HG02970 (cell line): ENCODE data around the gene IP6K2.
"Not testable (repeated sequence)": the region's sequence is repeated elsewhere in the genome, so short reads cannot be mapped to it uniquely, and the experiment has no call there.

Experiments used
- ATAC-seq: cut with Tn5 transposase; IDR thresholded peaks from one replicate; pipeline ENCODE4 v1.9.1; 2021; ENCODE audit warnings: mild to moderate bottlenecking, moderate library complexity, moderate number of reproducible peaks; ENCODE audit not compliant: unreplicated experiment, low FRiP score

IP6K2 gene, protein sequence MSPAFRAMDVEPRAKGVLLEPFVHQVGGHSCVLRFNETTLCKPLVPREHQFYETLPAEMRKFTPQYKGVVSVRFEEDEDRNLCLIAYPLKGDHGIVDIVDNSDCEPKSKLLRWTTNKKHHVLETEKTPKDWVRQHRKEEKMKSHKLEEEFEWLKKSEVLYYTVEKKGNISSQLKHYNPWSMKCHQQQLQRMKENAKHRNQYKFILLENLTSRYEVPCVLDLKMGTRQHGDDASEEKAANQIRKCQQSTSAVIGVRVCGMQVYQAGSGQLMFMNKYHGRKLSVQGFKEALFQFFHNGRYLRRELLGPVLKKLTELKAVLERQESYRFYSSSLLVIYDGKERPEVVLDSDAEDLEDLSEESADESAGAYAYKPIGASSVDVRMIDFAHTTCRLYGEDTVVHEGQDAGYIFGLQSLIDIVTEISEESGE

DNA sequence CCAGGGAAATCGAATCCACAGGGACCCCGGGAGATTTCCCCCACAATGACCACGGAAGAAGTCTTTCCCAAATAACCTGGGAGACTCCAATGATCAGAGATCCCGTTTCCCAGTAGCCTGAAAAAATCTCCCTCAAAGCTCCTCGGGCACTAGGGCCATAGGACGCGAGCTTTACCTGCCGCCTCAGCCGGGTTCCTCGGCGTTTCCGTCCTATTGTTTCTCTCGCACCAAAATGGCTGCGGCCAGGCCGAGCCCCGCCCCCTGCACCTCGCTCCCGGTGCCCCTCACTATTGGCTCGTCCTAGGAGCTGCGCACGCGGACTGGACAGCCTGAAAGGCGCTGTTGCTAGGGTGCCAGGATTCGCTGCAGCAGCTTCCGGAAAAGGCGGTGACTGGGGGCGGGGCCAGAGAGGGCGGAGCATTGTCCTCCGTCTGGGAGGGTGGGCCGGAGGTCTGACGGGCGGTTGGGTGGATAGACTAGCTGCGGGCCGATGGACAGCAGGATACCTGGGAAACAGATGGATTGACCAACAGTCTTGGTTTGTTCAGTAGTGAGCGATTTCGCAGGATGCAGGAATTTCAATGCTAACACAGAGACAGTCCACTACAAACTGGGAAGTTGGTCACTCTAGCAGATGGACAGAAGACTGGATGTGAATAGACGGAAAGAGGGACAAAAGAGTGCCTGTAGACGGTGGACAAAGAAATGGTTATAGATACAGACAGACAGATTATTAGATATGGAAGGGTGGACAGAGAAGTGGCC, at the start of gene IP6K2:
IP6K2 (minus strand) TSS at position 240 of the 765 bp plus-strand sequence. CDS start 21,930 bp downstream, outside the sequence.
- ATAC-seq = peak; percentile 96

- no peak for ATAC-seq
Measured at GRCh38 chr3:48765376-48765775, 48.4 kb upstream of the IP6K2 start.

DNA sequence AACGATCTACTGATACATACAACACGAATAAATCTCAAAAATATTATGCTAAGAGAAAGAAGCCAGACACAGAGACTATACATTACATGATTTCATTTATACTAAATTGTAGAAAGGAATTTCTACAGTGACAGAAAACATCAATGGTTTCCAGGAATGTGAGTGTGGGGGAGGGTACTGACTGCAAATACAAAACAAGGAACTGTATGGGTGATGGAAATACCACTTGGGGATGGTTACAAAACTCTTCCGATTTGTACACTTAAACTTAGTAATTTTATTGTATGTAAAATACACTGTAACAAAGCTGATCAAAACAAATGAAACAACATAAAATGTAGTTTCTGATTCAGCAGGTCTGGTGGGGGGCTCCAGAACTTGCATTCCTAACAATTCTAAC, 45.8 kb upstream of the IP6K2 start:
- ATAC-seq = no peak

DNA sequence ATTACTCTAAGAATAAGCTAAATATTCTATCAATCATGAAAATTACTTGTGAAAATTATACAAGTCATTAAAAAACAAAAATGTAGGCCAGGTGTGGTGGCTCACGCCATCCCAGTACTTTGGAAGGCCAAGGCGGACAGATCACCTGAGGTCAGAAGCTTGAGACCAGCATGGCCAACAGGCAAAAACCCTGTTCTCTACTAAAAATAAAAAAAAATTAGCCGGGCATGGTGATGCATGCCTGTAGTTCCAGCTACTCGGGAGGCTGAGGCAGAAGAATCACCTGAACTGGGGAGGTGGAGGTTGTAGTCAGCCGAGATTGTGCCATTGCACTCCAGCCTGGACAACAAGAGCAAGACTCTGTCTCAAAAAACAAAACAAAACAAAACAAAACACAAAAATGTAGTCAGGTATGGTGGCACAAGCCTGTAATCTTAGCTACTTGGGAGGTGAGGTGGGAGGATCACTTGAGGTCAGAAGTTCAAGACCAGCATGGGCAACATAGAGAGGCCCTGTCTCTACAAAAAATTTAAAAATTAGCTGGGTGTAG, 43.0 kb upstream of the IP6K2 start:
- ATAC-seq = not testable (repeated sequence)

GRCh38 chr3:48759531-48759930, 42.5 kb upstream of the IP6K2 start:
- not testable (repeated sequence) for ATAC-seq

DNA sequence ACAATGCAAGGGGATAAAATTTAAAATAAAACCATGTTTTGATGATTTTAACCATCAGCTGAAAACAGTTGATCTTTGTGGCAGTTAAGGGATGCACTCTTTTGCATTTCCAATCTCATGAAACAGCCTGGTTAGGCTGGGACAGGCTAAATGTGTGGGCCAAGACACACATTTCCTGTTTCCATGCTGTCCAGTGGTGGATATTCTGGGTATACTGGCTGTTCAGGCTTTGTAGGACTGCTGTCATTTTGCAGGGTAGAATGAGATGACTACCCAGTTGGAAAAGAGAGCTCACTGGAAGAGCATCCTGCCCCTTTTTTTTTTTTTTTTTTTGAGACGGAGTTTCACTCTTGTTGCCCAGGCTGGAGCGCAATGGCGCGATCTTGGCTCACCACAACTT, 42.0 kb upstream of the IP6K2 start:
- no peak for ATAC-seq

DNA sequence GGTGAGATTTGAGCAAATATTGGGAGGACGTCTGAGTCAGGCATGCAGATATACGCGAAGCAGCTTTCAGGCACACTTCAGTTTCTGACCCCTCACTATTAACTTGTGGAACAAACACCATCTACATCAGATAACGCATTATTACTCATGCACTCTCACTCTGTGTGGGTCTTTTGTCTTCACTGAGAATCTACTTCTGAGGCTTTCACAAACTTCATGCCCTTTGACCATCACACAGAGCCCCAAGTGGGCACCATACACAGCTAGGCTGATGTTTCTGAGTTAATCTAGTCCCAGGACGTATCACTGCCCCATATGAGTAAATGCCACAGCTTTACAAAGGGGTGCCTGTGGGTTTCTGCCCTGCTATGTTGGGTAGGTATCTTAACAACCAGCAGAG, 39.6 kb upstream of the IP6K2 start:
- ATAC-seq = no peak

GRCh38 chr3:48750856-48751255, 33.8 kb upstream of the IP6K2 start:
- no peak for ATAC-seq

- no peak for ATAC-seq
Measured at GRCh38 chr3:48748754-48749153, 31.7 kb upstream of the IP6K2 start.

DNA sequence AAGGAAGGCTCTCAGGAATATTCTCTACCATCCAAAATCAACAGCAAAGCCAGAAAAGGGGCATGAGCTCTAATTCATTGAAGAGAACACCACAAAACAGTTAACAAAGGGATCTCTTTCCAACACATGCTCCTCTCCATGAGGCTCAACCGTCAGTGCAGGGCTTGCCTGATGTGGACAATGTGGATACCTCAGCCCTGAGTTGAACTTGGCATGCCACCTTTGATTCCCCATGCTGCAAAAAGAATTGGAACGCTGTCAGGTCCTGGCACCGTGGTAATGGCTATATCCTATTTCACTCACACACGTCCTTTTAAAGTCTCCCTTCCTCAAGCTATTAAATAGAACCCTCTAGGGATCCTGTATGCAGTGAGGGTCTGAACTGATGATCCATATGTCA, 30.7 kb upstream of the IP6K2 start:
- no peak for ATAC-seq

DNA sequence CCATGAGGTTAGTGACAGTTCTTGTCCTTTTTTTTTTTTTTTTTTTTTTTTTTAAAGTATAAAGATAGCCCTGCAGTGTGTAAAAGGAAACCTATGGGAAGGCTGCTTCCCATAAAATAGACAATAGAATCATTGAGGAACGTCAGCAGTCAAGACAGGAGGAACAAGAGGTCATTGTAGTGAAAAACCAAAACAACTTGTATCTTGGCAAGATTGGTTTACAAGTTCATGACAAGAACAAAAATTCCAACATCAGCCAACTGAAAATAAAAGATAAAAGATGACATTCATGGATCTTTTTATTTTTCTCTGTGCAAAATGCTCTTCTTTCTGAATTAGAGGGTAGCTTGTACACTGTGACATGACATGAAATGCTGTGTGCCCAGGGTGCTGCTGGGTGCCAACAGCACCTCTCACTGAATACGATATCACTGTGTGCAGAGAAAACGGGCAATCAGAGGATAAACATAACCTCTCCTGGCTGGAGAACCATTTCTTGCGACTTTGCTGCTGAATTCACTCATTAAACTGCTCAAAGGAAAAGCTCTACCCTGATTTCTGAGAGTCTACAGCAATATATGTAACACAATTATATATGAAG, 30.1 kb upstream of the IP6K2 start:
- ATAC-seq = no peak

DNA sequence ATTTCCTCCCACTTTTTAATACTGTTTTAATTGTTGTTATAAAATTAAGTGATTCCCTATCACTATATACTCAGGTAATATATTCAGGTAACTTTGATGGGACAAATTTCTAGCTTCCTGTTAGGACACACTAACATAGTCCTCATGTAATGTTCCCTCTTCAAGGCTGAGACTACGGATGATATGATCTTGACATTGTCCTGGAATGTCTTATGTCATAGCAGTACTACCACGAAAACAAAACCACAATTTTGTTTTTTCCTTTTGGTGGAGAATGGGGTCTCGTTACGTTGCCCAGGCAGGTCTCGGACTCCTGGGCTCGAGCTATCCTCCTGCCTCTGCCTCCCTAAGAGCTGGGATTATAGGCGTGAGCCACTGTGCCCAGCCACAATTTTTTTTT, 26.8 kb upstream of the IP6K2 start:
- ATAC-seq = no peak

- ATAC-seq = not testable (repeated sequence)
Measured at GRCh38 chr3:48741226-48741625, 24.2 kb upstream of the IP6K2 start.

DNA sequence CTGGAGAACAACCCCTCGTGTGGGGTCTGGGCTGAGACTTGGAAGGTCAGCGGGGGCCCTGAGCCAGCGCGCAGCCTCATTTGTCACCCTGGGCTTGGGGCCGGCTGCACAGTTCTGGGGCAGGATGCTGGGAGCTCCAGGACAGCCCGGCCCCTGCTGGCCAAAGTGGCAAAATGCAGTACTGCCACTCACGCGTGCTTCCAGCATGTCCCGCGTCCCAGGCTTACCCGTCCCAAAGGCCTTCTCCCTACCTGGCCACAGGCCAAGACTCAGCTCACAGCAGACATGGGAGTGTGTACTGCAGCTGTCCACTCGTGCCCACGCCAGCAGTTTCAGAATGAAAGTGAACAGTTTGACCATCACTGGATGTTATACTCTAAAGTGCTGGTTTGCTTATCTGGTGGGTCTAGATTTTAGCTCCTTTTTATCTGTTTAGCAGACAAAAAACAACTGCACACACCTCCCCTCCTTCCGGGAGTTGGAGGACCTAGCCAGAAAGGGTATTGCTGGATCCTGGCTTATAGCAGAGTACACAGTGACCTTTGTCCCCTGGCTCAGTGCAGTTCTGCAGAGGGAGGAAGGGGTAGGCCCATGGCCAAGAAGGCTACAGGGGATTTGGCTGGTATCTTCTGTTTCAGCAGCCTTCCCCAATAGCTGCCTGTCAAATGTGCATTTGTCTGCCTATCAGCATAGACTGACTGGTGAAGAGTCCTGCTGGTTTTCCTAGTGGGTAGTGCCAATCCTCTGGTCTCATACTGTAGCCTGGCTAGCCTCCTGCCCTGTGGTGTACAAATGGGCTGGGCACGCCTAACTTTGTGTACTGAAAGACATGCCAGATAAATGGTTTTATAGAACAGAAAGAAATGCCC, 23.2 kb upstream of the IP6K2 start:
- peak; percentile 66 for ATAC-seq

- peak; percentile 28 for ATAC-seq
Measured at GRCh38 chr3:48739617-48739954, 22.6 kb upstream of the IP6K2 start.

GRCh38 chr3:48738926-48739616, 22.1 kb upstream of the IP6K2 start:
- no peak for ATAC-seq

- ATAC-seq = no peak
Measured at GRCh38 chr3:48738144-48738536, 21.1 kb upstream of the IP6K2 start.

GRCh38 chr3:48735075-48735767, 18.2 kb upstream of the IP6K2 start:
- not testable (repeated sequence) for ATAC-seq

GRCh38 chr3:48734541-48734940, 17.5 kb upstream of the IP6K2 start:
- ATAC-seq = not testable (repeated sequence)
